ENCODE results near the gene KIAA1958. TPM values are rescaled to one million over a fixed set of nuclear protein-coding genes. Genes with fewer than 3 reads are reported as not detected.
"Not testable (repeated sequence)": the region's sequence is repeated elsewhere in the genome, so short reads cannot be mapped to it uniquely, and the experiment has no call there.

The KIAA1958 gene
- total and polyA plus RNA-seq, 10 of the 15 experiments (the other 5 are each of a cell fraction or from before 2014, with no cell fraction given): 0.53 to 8.7 (median 4.0) TPM

DNA sequence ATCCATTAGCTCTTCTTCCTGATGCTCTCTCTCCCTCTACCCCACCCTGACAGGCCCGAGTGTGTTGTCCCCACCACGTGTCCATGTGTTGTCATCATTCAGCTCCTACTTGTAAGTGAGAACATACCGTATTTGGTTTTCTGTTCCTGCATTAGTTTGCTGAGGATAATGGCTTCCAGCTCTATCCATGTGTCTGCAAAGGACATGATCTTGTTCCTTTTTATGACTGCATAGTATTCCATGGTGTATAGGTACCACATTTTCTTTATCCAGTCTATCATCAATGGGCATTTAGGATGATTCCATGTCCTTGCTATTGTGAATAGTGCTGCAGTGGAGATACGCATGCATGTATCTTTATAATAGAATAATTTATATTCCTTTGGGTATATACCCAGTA, 186.6 kb downstream of the KIAA1958 start:
- H3K79me2 ChIP-seq (ENCODE audit: control insufficient read depth, insufficient read depth, low read length); CTCF ChIA-PET; H3K27ac ChIP-seq (ENCODE audit: control insufficient read depth, insufficient read depth); ATAC-seq; SMC1A ChIA-PET (ENCODE audit: uncharacterized antibody, unreplicated experiment); POLR2A ChIA-PET; H3K9me3 ChIP-seq (replicated peaks; ENCODE audit: control insufficient read depth, insufficient read depth, low read length); H2AFZ ChIP-seq (ENCODE audit: control insufficient read depth, low read depth, low read length); H3K9ac ChIP-seq (ENCODE audit: control insufficient read depth, insufficient read depth, low read length); H3K4me2 ChIP-seq (ENCODE audit: control insufficient read depth, insufficient read depth); H3K4me1 ChIP-seq (ENCODE audit: control insufficient read depth, insufficient read depth, low read length); H4K20me1 ChIP-seq (ENCODE audit: control insufficient read depth, insufficient read depth); DNase-seq (ENCODE audit: low read depth, low spot score); FAIRE-seq; H3K4me3 ChIP-seq; H3K36me3 ChIP-seq (ENCODE audit: control insufficient read depth in 2 of 2, insufficient read depth in 2 of 2, low read length in 1 of 2); RAD21 ChIA-PET (ENCODE audit: unreplicated experiment); H3K27me3 ChIP-seq (replicated peaks in 1 of 2; ENCODE audit: control insufficient read depth in 2 of 2, insufficient read depth in 2 of 2, low read length in 1 of 2); BruUV-seq (replicated peaks); in situ Hi-C loops (cut with MboI); intact Hi-C loops (cut with micrococcal nuclease; ENCODE audit: unreplicated experiment): not testable (repeated sequence)
- WGBS (ENCODE audit: insufficient coverage, insufficient replicate concordance, low lambda C conversion rate, missing lambda C conversion rate): 39% methylated on average over 4 of the region's 4 CpGs

DNA sequence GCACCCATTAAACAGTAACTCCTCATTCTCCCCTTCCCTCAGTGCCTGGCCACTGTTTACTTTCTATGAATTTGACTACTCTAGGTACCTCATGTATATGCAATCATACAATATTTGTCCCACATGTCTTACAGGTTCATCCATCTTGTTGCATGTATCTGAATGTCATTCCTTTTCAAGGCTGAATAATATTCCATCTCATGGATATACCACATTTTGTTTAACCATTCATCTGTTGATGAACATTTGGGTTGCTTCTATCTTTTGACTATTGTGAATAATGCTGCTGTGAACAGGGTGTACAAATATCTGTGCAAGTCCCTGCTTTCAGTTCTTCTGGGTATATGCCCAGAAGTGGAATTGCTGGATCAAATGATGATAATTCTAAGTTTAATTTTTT, 190.4 kb downstream of the KIAA1958 start:
- no peak for ATAC-seq
- POLR2A ChIA-PET: interaction anchor here (0.6 kb wide), 1 partner anchor 1003 kb away, joined by 3 read pairs; no protein-coding TSS in a partner anchor
- H3K4me3 ChIP-seq: no peak overlapping the region
- H3K79me2 ChIP-seq (ENCODE audit: control insufficient read depth, insufficient read depth, low read length): no peaks in the 10 kb centered on the region
- H3K27ac ChIP-seq (ENCODE audit: control insufficient read depth, insufficient read depth): no peak overlapping the region
- CTCF ChIA-PET: no interaction called here
- BruUV-seq (replicated peaks): no TSS peak
- in situ Hi-C loops (cut with MboI): loop anchor here (5.0 kb wide), 1 partner anchor 50 kb away; no protein-coding TSS in a partner anchor
- RAD21 ChIA-PET (ENCODE audit: unreplicated experiment): no interaction called here
- H2AFZ ChIP-seq (ENCODE audit: control insufficient read depth, low read depth, low read length): no peak overlapping the region
- H3K4me1 ChIP-seq (ENCODE audit: control insufficient read depth, insufficient read depth, low read length): no peaks in the 10 kb centered on the region
- H3K36me3 ChIP-seq (ENCODE audit: control insufficient read depth in 2 of 2, insufficient read depth in 2 of 2, low read length in 1 of 2): no peaks in the 10 kb centered on the region
- no peak for FAIRE-seq
- SMC1A ChIA-PET (ENCODE audit: uncharacterized antibody, unreplicated experiment): no interaction called here
- DNase-seq (ENCODE audit: low read depth, low spot score): no peak
- H4K20me1 ChIP-seq (ENCODE audit: control insufficient read depth, insufficient read depth): no peaks in the 10 kb centered on the region
- H3K4me2 ChIP-seq (ENCODE audit: control insufficient read depth, insufficient read depth): no peak overlapping the region
- intact Hi-C loops (cut with micrococcal nuclease; ENCODE audit: unreplicated experiment): no loop called here
- H3K27me3 ChIP-seq (replicated peaks in 1 of 2; ENCODE audit: control insufficient read depth in 2 of 2, insufficient read depth in 2 of 2, low read length in 1 of 2): no peaks in the 10 kb centered on the region
- no peaks in the 10 kb centered on the region; the same call in 2 of the 3 replicates for H3K9me3 ChIP-seq (replicated peaks; ENCODE audit: control insufficient read depth, insufficient read depth, low read length)
- no peak overlapping the region for H3K9ac ChIP-seq (ENCODE audit: control insufficient read depth, insufficient read depth, low read length)
- TF ChIP-seq, protein P1, sequence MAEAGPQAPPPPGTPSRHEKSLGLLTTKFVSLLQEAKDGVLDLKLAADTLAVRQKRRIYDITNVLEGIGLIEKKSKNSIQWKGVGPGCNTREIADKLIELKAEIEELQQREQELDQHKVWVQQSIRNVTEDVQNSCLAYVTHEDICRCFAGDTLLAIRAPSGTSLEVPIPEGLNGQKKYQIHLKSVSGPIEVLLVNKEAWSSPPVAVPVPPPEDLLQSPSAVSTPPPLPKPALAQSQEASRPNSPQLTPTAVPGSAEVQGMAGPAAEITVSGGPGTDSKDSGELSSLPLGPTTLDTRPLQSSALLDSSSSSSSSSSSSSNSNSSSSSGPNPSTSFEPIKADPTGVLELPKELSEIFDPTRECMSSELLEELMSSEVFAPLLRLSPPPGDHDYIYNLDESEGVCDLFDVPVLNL (IDR thresholded peaks at IDR 0.05; ENCODE audit: low read depth, low read length): no peak
- TF ChIP-seq, protein P2, sequence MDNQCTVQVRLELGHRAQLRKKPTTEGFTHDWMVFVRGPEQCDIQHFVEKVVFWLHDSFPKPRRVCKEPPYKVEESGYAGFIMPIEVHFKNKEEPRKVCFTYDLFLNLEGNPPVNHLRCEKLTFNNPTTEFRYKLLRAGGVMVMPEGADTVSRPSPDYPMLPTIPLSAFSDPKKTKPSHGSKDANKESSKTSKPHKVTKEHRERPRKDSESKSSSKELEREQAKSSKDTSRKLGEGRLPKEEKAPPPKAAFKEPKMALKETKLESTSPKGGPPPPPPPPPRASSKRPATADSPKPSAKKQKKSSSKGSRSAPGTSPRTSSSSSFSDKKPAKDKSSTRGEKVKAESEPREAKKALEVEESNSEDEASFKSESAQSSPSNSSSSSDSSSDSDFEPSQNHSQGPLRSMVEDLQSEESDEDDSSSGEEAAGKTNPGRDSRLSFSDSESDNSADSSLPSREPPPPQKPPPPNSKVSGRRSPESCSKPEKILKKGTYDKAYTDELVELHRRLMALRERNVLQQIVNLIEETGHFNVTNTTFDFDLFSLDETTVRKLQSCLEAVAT (IDR thresholded peaks at IDR 0.05): no peak
- no peak for TF ChIP-seq WRNIP1 (IDR thresholded peaks at IDR 0.05; ENCODE audit: borderline replicate concordance, low read depth, low read length)
- no peak for TF ChIP-seq KDM1A (IDR thresholded peaks at IDR 0.05; ENCODE audit: borderline replicate concordance)
- no peak for TF ChIP-seq EGR1 (IDR thresholded peaks at IDR 0.05; ENCODE audit: borderline replicate concordance in 1 of 2, low read depth in 2 of 2, low read length in 2 of 2)
- TF ChIP-seq, protein P3, sequence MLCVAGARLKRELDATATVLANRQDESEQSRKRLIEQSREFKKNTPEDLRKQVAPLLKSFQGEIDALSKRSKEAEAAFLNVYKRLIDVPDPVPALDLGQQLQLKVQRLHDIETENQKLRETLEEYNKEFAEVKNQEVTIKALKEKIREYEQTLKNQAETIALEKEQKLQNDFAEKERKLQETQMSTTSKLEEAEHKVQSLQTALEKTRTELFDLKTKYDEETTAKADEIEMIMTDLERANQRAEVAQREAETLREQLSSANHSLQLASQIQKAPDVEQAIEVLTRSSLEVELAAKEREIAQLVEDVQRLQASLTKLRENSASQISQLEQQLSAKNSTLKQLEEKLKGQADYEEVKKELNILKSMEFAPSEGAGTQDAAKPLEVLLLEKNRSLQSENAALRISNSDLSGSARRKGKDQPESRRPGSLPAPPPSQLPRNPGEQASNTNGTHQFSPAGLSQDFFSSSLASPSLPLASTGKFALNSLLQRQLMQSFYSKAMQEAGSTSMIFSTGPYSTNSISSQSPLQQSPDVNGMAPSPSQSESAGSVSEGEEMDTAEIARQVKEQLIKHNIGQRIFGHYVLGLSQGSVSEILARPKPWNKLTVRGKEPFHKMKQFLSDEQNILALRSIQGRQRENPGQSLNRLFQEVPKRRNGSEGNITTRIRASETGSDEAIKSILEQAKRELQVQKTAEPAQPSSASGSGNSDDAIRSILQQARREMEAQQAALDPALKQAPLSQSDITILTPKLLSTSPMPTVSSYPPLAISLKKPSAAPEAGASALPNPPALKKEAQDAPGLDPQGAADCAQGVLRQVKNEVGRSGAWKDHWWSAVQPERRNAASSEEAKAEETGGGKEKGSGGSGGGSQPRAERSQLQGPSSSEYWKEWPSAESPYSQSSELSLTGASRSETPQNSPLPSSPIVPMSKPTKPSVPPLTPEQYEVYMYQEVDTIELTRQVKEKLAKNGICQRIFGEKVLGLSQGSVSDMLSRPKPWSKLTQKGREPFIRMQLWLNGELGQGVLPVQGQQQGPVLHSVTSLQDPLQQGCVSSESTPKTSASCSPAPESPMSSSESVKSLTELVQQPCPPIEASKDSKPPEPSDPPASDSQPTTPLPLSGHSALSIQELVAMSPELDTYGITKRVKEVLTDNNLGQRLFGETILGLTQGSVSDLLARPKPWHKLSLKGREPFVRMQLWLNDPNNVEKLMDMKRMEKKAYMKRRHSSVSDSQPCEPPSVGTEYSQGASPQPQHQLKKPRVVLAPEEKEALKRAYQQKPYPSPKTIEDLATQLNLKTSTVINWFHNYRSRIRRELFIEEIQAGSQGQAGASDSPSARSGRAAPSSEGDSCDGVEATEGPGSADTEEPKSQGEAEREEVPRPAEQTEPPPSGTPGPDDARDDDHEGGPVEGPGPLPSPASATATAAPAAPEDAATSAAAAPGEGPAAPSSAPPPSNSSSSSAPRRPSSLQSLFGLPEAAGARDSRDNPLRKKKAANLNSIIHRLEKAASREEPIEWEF (IDR thresholded peaks at IDR 0.05; ENCODE audit: insufficient replicate concordance, low read depth, low read length): no peak
- TF ChIP-seq, protein P4, sequence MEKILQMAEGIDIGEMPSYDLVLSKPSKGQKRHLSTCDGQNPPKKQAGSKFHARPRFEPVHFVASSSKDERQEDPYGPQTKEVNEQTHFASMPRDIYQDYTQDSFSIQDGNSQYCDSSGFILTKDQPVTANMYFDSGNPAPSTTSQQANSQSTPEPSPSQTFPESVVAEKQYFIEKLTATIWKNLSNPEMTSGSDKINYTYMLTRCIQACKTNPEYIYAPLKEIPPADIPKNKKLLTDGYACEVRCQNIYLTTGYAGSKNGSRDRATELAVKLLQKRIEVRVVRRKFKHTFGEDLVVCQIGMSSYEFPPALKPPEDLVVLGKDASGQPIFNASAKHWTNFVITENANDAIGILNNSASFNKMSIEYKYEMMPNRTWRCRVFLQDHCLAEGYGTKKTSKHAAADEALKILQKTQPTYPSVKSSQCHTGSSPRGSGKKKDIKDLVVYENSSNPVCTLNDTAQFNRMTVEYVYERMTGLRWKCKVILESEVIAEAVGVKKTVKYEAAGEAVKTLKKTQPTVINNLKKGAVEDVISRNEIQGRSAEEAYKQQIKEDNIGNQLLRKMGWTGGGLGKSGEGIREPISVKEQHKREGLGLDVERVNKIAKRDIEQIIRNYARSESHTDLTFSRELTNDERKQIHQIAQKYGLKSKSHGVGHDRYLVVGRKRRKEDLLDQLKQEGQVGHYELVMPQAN (conservative IDR thresholded peaks at IDR 0.05): no peak

All from GM12878 (cell line).